HT1080 (cell line): Measurements from ENCODE around the gene IQCF6. TPM values are rescaled to one million over a fixed set of nuclear protein-coding genes. Genes with fewer than 3 reads are reported as not detected.
"Not testable (repeated sequence)": the region's sequence is repeated elsewhere in the genome, so short reads cannot be mapped to it uniquely, and the experiment has no call there.

Source experiments
- DNase-seq: peaks from one replicate; pipeline ENCODE4 v3.0.0-alpha.2; 2015; ENCODE audit warnings: low read depth
- polyA plus RNA-seq, 2 experiments: library from polyadenylated mRNA; depleted of rRNA; stranded (reverse); fragments of >200 nt; gene quantifications; 2 replicates each; pipeline ENCODE4 v1.2.3, GENCODE V29; 2015
- total RNA-seq: library from RNA; depleted of rRNA; stranded (reverse); fragments of >200 nt; shearing (Covaris generic); gene quantifications from 2 replicates; pipeline ENCODE4 v1.2.3, GENCODE V29; 2014; rRNA removed

Gene IQCF6
- not detected in 2 replicates for total RNA-seq
- not detected in 2 replicates for polyA plus RNA-seq (2015; cell fraction: cytosol; rRNA removed)
- not detected in 2 replicates for polyA plus RNA-seq (2015; cell fraction: nucleus; rRNA removed)

DNA sequence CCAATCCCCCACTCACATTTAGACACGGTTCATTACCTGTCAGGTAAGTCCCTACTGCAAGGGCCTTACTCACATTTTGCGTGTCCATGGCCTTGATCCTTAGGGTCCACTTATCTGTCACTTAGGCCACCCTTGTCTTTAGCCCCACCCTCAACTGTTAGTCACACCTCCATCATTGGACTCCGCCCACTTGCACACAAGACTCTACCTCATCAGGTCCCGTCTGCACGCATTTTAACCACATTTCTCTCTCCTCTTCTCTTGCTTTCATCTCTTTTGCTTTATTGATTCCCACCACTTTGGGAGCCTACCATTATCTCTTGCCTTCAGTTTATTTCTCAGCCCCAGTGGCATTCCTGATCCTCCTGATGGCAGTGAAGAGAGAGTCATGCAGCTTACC, at the start of gene IQCF6:
IQCF6 (minus strand) TSS at position 101 of the 400 bp plus-strand sequence; CDS start at position 88, 13 bp downstream.
- no peak for DNase-seq

DNA sequence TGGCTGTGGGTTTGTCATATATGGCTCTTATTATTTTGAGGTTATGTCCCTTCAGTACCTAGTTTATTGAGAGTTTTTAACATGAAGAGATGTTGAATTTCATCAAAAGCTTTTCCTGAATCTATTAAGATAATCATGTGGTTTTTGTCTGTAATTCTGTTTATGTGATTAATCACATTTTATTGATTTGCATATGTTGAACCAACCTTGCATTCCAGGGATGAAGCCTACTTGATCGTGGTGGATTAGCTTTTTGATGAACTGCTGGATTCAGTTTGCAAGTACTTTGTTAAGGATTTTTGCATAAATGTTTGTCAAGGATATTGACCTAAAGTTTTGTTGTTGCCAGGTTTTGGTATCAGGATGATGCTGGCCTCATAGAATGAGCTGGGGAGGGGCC, 49.3 kb upstream of the IQCF6 start:
- no peak for DNase-seq

- DNase-seq: no peak
These were observed 40.8 kb upstream of the IQCF6 start for GRCh38 chr3:51819709-51820406.

- DNase-seq: no peak
These were observed 40.1 kb upstream of the IQCF6 start for GRCh38 chr3:51819151-51819550.

DNA sequence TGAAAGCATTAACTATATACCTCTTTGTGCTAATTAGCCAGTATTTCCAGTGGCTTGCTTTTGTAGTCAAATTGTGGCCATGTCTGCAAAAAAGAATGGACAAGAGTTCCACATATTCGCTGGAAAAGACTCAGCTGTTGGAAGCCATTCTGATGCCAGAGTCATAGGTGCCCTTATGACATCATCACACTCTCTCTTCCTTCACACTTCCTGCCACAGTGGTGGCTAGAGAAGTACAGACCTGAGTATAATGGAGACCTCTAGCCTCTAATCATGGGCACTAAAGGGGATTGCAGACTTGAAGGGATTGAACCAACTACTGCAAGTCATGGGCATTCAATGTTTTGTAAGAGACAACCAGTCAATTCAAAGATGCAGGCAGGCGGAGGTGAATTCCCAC, 38.3 kb upstream of the IQCF6 start:
- DNase-seq: no peak

DNA sequence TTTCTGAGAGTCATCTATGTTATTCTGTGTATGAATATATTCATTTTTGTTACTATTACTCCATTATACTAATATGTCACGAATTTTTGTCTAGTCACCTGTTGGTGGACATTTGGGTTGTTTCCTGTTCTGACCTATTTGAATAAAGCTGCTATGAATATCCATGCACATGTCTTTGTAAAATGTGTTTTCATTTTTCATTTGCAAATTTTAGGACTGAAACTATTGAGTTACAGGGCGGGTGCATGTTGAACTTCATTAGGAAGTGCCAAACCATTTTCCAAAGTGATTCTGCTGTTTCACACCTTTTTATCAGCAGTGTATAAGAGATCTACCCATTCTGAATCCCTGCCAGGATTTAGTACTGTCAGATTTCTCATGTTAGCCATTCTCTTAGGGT, 37.7 kb upstream of the IQCF6 start:
- DNase-seq: no peak

GRCh38 chr3:51815614-51816013, 36.6 kb upstream of the IQCF6 start:
- no peak for DNase-seq

- DNase-seq: no peak
These were observed 35.0 kb upstream of the IQCF6 start for GRCh38 chr3:51814034-51814433.

DNA sequence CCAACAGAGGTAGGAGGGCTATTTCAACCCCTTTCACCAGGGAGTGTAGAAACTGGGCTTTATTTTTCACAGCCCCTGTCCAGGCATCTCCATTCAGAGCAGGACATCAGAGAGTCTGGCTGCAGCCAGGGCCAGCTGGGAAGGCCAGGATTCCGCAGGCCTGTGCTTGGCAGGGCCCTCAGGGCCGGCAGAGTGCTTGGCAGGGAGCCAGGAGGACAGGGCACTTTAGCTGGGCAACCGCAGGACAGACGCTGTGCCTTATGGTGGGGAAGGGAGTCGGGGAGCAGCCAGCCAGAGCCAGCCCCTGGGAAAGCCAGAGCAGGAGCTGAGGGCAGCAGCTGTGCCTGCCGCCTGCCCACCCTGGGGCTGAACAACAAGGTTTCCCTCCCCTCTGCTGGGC, 34.5 kb upstream of the IQCF6 start:
- DNase-seq: no peak

- DNase-seq: no peak
These were observed 29.9 kb upstream of the IQCF6 start for GRCh38 chr3:51808934-51809333.

- no peak for DNase-seq
These were observed 23.2 kb upstream of the IQCF6 start for GRCh38 chr3:51802106-51802703.

GRCh38 chr3:51800750-51801125, 21.7 kb upstream of the IQCF6 start:
- no peak for DNase-seq

- DNase-seq: peak; percentile 69
These were observed 21.1 kb upstream of the IQCF6 start for GRCh38 chr3:51799879-51800749.

DNA sequence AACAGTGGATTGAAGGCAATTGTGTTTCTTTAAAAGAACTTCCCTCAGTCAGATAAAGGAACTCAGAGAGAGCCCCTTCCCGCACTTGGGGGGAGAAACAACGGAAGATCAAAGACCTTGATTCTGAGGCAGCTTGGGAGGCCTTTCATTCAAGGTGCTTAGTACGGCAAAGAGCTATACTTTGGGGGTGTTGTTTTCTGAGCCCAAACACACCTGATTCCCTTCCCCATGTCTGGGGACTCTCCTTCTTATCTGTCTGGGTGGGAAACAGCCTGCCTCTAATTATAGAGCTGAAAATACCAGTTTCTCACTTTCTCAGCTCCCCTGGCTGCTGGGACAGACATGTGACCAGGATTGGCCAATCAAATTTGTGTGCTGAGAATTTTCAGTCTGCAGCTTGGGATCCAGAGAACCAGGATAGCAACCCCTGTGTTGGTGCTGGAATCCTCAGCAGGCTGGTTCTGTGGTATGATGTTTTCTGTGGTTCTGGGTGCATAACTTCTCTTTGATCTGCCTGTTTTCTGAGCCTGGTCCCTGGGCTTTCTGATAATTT, 19.4 kb upstream of the IQCF6 start:
- no peak for DNase-seq

- no peak for DNase-seq
These were observed 17.8 kb upstream of the IQCF6 start for GRCh38 chr3:51796854-51797253.

- no peak for DNase-seq
These were observed 15.2 kb upstream of the IQCF6 start for GRCh38 chr3:51794206-51794605.

DNA sequence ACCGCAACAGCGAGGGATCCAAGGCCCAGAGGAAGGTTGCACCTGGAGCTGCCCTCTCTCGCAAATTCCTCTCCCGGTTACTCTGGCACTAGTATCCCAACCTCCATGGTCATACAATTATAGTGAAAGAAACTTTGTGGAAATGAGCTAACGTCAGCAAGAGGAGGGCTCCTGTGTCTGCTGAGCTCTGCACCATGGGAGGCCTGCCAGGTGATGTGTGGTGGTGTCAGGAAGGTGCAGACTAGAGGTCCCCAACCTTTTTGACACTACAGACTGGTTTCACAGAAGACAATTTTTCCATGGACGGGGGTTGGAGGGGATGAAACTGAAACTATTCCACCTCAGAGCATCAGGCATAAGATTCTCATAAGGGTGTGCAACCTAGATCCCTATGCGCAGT, 13.2 kb upstream of the IQCF6 start:
- DNase-seq: no peak

GRCh38 chr3:51789437-51789836, 10.4 kb upstream of the IQCF6 start:
- no peak for DNase-seq

DNA sequence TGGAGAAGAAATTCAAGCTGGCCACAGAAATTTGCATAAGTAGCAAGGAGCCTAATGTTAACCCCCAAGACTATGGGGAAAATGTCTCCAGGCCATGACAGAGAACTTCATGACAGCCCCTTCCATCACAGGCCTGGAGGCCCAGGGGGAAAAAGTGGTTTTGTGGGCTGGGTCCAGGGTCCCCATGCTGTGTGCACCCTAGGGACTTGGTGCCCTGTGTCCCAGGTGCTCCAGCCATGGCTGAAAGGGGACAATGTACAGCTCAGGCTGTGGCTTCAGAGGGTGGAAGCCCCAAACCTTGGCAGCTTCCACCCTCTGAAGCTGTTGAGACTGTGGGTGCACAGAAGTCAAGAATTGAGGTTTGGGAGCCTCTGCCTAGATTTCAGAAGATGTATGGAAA, 8.5 kb upstream of the IQCF6 start:
- not testable (repeated sequence) for DNase-seq

DNA sequence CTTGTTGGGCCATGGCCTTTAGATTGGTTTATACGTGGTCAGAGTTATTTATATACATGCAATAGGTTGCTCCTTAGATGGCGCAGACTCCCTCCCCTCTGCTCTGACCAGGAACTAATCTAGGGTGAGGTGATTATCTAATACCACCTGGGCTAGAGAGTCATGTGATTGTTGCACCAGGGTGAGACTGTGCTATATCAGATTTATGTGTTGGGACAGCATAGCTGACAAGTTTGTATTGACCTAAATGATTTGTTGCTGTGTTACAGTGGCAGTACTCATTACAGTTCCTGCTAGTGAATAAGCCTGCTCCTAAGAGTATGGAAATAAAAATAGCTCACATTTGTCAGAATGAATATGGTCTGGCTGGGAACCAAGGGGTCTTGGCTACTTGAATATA, 7.2 kb upstream of the IQCF6 start:
- no peak for DNase-seq

DNA sequence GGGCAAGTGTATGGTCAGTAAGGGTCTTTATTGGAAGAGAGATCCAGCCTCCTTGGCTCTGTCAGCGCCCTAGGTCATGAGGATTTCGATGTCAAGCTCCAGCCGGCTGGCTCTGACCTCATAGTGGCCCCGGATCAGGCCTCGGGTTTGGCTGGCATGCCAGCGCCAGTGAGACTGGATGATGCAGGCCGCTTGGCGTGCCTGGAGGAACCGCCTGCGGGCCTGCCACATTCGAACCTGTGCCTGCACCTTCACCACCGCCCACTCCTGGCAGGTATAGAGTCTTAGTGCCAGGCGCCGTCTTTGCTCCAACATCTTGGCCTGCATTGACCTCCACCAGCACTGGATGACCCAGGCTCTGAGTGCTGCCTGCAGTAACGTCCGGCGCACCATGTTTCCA, 483 bp downstream of the IQCF6 start:
- DNase-seq: no peak

GRCh38 chr3:51777985-51778384, 1.1 kb downstream of the IQCF6 start:
- DNase-seq: no peak
